Lower leg skin (tissue), 3 donors: ENCODE results near the gene SIK3.

Experiments
- CTCF ChIP-seq, 3 donors: fragments of 450-650 bp; IDR thresholded peaks; one replicate each; pipeline ENCODE4 v1.5.1; 2016; ENCODE audit warnings: antibody characterized with exemption in 3 of 3, mild to moderate bottlenecking in 3 of 3, moderate library complexity in 2 of 3
- POLR2A ChIP-seq, 2 donors: fragments of 450-650 bp; IDR thresholded peaks; one replicate each; pipeline ENCODE4 v1.6.1; 2016 to 2017; ENCODE audit warnings: antibody characterized with exemption in 2 of 2, mild to moderate bottlenecking in 1 of 2, moderate library complexity in 1 of 2

- TF ChIP-seq CTCF (IDR thresholded peaks at IDR 0.05) (no peak), POLR2A (IDR thresholded peaks at IDR 0.05) (no peak)
These were observed 1.2 kb downstream of the SIK3 start for GRCh38 chr11:117097014-117097388.
